Measurements from ENCODE around the gene B4GALT5. TPM values are rescaled to one million over a fixed set of nuclear protein-coding genes. Genes with fewer than 3 reads are reported as not detected.

The B4GALT5 gene
- total RNA-seq, 1 experiment from 2014 or later: 92.5 TPM

DNA sequence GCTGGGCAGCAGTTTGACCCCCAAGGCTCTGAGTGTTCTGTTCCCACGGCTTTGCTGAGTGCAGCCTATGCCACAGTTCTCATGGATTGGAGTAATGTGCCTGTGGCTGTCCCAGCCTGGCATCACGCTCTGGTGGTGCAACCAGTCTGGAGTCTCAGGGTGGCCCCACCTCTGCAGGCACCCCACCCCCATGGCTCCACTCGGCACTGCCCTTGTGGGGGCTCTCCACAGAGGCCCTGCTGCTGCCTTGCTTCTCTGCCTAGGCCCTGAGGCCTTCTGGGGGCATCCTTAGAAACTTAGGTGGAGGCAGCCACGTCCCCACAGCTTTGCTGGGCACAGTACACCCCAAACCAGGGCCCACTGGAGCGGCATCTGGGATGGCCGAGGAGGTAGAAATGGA is 25.4 kb upstream of the B4GALT5 start:
- H3K36me3 ChIP-seq (ENCODE audit: control insufficient read depth in 1 of 2, insufficient read depth in 2 of 2, low read length in 2 of 2): no peaks in the 10 kb centered on the region
- H3K4me1 ChIP-seq (ENCODE audit: control insufficient read depth in 1 of 2, insufficient read depth in 2 of 2, low read length in 2 of 2): no peaks in the 10 kb centered on the region
- ChIA-PET CTCF (no interaction called here), POLR2A (no interaction called here), RAD21 (ENCODE audit: low non-redundant PET in 1 of 2, low total read pairs in 2 of 2, uncharacterized antibody in 2 of 2, unreplicated experiment in 2 of 2) (no interaction called here)
- no peak overlapping the region for H2AFZ ChIP-seq (ENCODE audit: low read depth, low read length, poor library complexity, severe bottlenecking)
- no peaks in the 10 kb centered on the region for H3K27me3 ChIP-seq (ENCODE audit: insufficient read depth, low read length)
- no TSS peak for BruUV-seq (replicated peaks)
- no peaks in the 10 kb centered on the region for H4K20me1 ChIP-seq (ENCODE audit: insufficient read depth)
- H3K27ac ChIP-seq (ENCODE audit: low read depth, low read length): no peak overlapping the region
- H3K79me2 ChIP-seq (ENCODE audit: insufficient read depth, low read length): no peaks in the 10 kb centered on the region
- H3K9me2 ChIP-seq (ENCODE audit: insufficient read depth): no peaks in the 10 kb centered on the region
- no peaks in the 10 kb centered on the region for H3K9me3 ChIP-seq (ENCODE audit: control insufficient read depth in 1 of 2, insufficient read depth in 1 of 2, low read depth in 1 of 2, low read length in 2 of 2)
- no peak for ATAC-seq
- H3K9ac ChIP-seq (ENCODE audit: low read length): no peak overlapping the region
- TF ChIP-seq, protein P1, sequence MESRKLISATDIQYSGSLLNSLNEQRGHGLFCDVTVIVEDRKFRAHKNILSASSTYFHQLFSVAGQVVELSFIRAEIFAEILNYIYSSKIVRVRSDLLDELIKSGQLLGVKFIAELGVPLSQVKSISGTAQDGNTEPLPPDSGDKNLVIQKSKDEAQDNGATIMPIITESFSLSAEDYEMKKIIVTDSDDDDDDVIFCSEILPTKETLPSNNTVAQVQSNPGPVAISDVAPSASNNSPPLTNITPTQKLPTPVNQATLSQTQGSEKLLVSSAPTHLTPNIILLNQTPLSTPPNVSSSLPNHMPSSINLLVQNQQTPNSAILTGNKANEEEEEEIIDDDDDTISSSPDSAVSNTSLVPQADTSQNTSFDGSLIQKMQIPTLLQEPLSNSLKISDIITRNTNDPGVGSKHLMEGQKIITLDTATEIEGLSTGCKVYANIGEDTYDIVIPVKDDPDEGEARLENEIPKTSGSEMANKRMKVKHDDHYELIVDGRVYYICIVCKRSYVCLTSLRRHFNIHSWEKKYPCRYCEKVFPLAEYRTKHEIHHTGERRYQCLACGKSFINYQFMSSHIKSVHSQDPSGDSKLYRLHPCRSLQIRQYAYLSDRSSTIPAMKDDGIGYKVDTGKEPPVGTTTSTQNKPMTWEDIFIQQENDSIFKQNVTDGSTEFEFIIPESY (IDR thresholded peaks at IDR 0.05; ENCODE audit: extremely low read depth, insufficient replicate concordance, low read length): no peak
- no peak for TF ChIP-seq JUND (IDR thresholded peaks at IDR 0.05)
- no peak for TF ChIP-seq TCF7L2 (IDR thresholded peaks at IDR 0.05; ENCODE audit: borderline replicate concordance, extremely low read depth, insufficient read depth, insufficient read length)
- TF ChIP-seq, protein P2, sequence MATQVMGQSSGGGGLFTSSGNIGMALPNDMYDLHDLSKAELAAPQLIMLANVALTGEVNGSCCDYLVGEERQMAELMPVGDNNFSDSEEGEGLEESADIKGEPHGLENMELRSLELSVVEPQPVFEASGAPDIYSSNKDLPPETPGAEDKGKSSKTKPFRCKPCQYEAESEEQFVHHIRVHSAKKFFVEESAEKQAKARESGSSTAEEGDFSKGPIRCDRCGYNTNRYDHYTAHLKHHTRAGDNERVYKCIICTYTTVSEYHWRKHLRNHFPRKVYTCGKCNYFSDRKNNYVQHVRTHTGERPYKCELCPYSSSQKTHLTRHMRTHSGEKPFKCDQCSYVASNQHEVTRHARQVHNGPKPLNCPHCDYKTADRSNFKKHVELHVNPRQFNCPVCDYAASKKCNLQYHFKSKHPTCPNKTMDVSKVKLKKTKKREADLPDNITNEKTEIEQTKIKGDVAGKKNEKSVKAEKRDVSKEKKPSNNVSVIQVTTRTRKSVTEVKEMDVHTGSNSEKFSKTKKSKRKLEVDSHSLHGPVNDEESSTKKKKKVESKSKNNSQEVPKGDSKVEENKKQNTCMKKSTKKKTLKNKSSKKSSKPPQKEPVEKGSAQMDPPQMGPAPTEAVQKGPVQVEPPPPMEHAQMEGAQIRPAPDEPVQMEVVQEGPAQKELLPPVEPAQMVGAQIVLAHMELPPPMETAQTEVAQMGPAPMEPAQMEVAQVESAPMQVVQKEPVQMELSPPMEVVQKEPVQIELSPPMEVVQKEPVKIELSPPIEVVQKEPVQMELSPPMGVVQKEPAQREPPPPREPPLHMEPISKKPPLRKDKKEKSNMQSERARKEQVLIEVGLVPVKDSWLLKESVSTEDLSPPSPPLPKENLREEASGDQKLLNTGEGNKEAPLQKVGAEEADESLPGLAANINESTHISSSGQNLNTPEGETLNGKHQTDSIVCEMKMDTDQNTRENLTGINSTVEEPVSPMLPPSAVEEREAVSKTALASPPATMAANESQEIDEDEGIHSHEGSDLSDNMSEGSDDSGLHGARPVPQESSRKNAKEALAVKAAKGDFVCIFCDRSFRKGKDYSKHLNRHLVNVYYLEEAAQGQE (IDR thresholded peaks at IDR 0.05; ENCODE audit: low read depth): no peak
- TF ChIP-seq ZNF274 (IDR thresholded peaks at IDR 0.05; ENCODE audit: low read depth, low read length): no peak
- TF ChIP-seq FOSL1 (IDR thresholded peaks at IDR 0.05; ENCODE audit: low read depth): no peak
- no peak for TF ChIP-seq SIN3A (IDR thresholded peaks at IDR 0.05; ENCODE audit: low read depth)
- TF ChIP-seq EZH2 (IDR thresholded peaks at IDR 0.05): no peak
- TF ChIP-seq YY1 (IDR thresholded peaks at IDR 0.05; ENCODE audit: extremely low read depth, insufficient replicate concordance, low read depth, low read length): no peak
- TF ChIP-seq CEBPB (IDR thresholded peaks at IDR 0.05; ENCODE audit: low read depth): no peak
- TF ChIP-seq ATF3 (IDR thresholded peaks at IDR 0.05): no peak
- TF ChIP-seq, protein P3, sequence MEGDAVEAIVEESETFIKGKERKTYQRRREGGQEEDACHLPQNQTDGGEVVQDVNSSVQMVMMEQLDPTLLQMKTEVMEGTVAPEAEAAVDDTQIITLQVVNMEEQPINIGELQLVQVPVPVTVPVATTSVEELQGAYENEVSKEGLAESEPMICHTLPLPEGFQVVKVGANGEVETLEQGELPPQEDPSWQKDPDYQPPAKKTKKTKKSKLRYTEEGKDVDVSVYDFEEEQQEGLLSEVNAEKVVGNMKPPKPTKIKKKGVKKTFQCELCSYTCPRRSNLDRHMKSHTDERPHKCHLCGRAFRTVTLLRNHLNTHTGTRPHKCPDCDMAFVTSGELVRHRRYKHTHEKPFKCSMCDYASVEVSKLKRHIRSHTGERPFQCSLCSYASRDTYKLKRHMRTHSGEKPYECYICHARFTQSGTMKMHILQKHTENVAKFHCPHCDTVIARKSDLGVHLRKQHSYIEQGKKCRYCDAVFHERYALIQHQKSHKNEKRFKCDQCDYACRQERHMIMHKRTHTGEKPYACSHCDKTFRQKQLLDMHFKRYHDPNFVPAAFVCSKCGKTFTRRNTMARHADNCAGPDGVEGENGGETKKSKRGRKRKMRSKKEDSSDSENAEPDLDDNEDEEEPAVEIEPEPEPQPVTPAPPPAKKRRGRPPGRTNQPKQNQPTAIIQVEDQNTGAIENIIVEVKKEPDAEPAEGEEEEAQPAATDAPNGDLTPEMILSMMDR (IDR thresholded peaks at IDR 0.05 in 2 of 3, conservative IDR thresholded peaks at IDR 0.05 in 1 of 3; ENCODE audit: borderline replicate concordance in 1 of 3, insufficient read depth in 1 of 3, low read depth in 2 of 3, low read length in 2 of 3): no peak
- no peak for TF ChIP-seq SP1 (IDR thresholded peaks at IDR 0.05; ENCODE audit: low read depth)
- no peak for TF ChIP-seq EZH2phosphoT487 (IDR thresholded peaks at IDR 0.05; ENCODE audit: borderline replicate concordance)
- TF ChIP-seq POLR2A (IDR thresholded peaks at IDR 0.05; ENCODE audit: borderline replicate concordance, extremely low read depth, insufficient read depth, insufficient read length): no peak
- no peak for TF ChIP-seq SRF (IDR thresholded peaks at IDR 0.05; ENCODE audit: low read depth)
- no peak for TF ChIP-seq ELF1 (IDR thresholded peaks at IDR 0.05; ENCODE audit: borderline replicate concordance, low read depth)
- TF ChIP-seq ZFX (IDR thresholded peaks at IDR 0.05): no peak
- H3K4me3 ChIP-seq (replicated peaks in 1 of 2; ENCODE audit: low read depth in 1 of 2, low read length in 2 of 2): no peak overlapping the region
- DNase-seq (ENCODE audit: low read depth, low spot score): no peak
- intact Hi-C loops (cut with micrococcal nuclease): no loop called here
- no peak overlapping the region for H3K4me2 ChIP-seq (ENCODE audit: low read length)
